GM20431 (cell line): ENCODE data around the gene TRAF5.

ENCODE experiments used
- in situ Hi-C: fragments of 300-500 bp; cut with MseI, MboI; formaldehyde crosslinking; loops from one replicate; pipeline ENCODE4 v1.15.0; 2020; ENCODE audit warnings: low sequenced_read_pairs; ENCODE audit not compliant: unreplicated experiment

TRAF5 gene

GRCh38 chr1:211326140-211326527, 499 bp upstream of the TRAF5 start:
- in situ Hi-C loops = no loop called here

DNA sequence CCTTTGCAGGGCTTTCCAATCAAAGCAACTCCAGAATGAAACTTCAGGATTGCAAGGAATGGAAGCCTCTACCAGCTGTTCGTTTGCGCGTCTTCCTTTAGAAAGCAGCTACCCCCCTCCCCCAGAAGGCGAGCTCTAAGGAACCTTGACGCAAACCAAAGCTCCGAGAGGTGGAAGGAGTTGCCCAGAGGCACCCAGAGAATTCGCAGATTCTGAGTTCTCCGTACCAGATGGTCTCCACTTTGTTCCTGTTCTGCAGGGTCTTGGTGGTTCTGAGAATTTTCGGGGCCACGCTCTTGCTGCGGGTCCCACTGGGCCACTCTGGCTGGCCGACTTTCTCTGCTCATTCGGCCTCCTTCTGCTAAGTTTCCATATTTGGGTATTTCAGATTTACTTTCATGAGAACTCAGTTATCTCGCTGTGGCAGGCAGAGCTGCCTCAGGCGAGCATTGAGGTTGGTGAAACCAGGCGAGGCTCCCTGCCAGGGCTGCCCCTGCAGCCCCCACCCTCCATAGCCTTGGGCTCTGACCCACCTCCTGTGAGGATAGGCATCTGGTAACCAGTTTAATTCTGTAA, 801 bp downstream of the TRAF5 start:
- in situ Hi-C loops = no loop called here

- in situ Hi-C loops = no loop called here
Observed at GRCh38 chr1:211328084-211328694, 1.6 kb downstream of the TRAF5 start.

DNA sequence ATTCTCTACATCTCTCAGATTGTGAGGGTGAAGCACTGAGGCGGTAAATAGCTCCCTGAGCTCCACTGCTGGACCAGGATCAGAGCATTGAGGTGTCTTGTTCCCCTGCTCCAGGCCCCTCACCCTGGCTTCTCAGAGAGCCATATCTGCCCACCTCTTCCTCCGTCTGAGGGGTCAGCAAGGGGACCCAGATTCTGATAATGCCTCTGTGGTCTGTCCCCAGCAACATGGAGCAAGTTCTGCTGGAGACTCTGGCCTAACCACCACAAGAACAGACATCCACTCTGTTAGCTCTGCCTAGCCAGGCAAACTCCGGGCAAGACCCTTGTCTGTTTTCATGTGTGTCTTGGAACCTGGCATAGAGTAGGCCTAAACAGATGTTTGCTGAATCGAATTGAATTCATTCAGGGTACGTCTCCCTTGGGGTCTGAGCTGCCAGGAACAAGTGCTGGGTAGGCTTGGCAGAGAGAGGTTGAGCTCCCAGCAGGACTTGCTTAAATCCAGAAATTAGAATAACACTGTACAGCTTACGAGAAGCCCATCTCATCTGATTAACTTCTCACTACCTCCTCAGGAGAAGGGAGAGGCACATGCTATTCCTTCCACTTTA, 2.3 kb downstream of the TRAF5 start:
- in situ Hi-C loops = no loop called here

DNA sequence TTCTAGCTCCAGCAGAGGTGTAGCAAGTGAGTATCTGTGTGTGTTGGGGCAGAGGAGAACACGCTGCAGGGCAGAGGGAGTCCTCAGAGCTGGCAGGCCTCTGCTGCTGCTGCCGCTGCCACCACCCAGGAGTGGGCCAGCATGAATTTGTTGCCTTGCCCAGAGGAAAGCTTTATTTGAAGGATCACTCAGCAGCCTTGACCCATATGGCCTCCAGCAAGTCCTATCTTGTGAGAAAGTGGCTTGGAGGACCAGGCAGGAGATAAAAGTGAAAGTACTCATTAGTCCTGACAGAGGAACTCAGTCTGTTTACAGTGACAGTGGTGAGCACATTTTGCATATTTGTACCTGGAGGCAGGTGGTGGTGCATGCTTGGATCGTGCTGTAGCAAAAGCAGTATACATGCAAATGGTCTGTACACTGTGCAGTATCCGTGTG, 3.1 kb downstream of the TRAF5 start:
- in situ Hi-C loops = no loop called here

GRCh38 chr1:211330282-211330936, 3.8 kb downstream of the TRAF5 start:
- in situ Hi-C loops = no loop called here

GRCh38 chr1:211331011-211331709, 4.5 kb downstream of the TRAF5 start:
- in situ Hi-C loops = no loop called here

DNA sequence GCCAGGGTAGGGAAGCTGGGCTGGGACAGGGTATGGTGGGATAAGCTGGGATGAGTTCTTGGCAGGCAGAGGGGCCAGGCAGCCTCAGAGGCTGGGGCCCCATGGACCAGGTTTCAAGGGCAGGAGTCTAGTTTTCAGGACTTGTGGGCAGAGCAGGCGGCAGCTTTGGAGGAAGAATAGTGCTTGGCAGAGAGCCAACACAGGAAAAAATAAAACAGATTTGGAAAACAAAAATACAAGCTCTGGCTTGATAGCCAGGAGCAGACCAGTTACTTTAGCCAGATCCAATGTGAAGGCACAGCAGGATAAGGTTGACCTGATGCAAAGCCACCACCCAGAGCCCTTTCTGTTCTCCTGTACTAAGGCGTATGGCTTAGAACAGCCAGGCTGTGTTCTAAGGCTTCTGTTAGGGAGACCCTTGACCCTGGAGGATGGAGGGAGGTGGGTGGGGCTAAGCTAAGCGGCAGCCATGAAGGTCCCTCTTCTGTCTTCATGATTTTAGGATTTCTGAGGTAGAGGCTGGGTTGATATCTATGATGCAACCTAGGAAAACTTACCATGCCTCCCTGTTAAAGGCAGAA, 5.5 kb downstream of the TRAF5 start:
- in situ Hi-C loops = no loop called here

- in situ Hi-C loops = no loop called here
Observed at GRCh38 chr1:211332830-211333229, 6.2 kb downstream of the TRAF5 start.

GRCh38 chr1:211333906-211334305, 7.3 kb downstream of the TRAF5 start:
- in situ Hi-C loops = no loop called here

GRCh38 chr1:211334986-211335385, 8.4 kb downstream of the TRAF5 start:
- in situ Hi-C loops = no loop called here

- in situ Hi-C loops = no loop called here
Observed at GRCh38 chr1:211335522-211336157, 9.0 kb downstream of the TRAF5 start.

GRCh38 chr1:211336161-211336560, 9.5 kb downstream of the TRAF5 start:
- in situ Hi-C loops = no loop called here

- in situ Hi-C loops = no loop called here
Observed at GRCh38 chr1:211336775-211337174, 10.1 kb downstream of the TRAF5 start.

DNA sequence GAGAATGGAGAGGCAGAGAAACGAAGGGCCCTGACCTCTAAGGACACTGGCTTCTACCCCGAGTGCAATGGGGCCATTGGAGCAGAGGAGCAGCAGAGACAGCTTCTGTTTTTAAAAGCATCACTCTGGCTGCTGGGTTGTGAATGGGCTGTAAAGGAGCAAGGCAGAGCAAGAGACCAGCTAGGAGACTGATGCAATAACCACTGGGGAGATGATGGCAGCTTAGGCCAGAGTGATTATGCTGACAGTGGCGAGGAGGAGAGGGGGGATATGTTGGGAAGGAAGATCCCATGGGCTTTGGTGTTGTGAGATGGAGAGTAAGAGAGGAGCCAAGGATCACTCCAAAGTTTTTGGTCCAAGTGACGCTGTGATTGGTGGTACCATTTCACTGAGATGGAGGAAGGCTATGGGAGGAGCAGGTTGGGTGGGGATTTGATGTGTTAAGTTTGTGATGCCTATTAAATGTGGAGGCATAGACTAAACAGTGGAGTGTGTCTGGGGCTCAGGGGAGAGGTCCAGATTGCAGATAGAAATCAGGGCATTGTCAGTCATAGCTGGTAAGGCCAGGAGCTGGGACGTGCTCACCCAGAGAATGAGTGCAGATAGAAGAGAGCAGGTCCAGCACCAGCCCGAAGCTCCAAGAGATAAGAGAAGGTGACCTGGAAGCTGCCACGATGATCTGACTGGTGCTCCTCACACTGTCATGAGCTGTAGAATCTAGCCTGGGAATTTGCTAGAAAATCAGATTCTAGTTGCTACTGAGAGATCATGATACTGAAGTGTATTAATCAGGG, 11.0 kb downstream of the TRAF5 start:
- in situ Hi-C loops = no loop called here

- in situ Hi-C loops = no loop called here
Observed at GRCh38 chr1:211338224-211338620, 11.6 kb downstream of the TRAF5 start.

- in situ Hi-C loops = no loop called here
Observed at GRCh38 chr1:211339631-211340041, 13.0 kb downstream of the TRAF5 start.

- in situ Hi-C loops = no loop called here
Observed at GRCh38 chr1:211340622-211341507, 14.2 kb downstream of the TRAF5 start.
